GM21528 (cell line): Measurements from ENCODE around the gene CBX5.
"Not testable (repeated sequence)": the region's sequence is repeated elsewhere in the genome, so short reads cannot be mapped to it uniquely, and the experiment has no call there.

Source experiments
- ATAC-seq: cut with Tn5 transposase; IDR thresholded peaks from one replicate; pipeline ENCODE4 v1.9.1; 2021; ENCODE audit warnings: mild to moderate bottlenecking, moderate library complexity; ENCODE audit not compliant: unreplicated experiment, low FRiP score

Gene CBX5

GRCh38 chr12:54229624-54230212 is 50.2 kb downstream of the CBX5 start:
- no peak for ATAC-seq

- ATAC-seq = no peak
Measured at GRCh38 chr12:54228471-54228870, 51.5 kb downstream of the CBX5 start.

- ATAC-seq = not testable (repeated sequence)
Measured at GRCh38 chr12:54227927-54228326, 52.0 kb downstream of the CBX5 start.

GRCh38 chr12:54227376-54227775 is 52.5 kb downstream of the CBX5 start:
- ATAC-seq = no peak

GRCh38 chr12:54225666-54226065 is 54.3 kb downstream of the CBX5 start:
- no peak for ATAC-seq

- no peak for ATAC-seq
Measured at GRCh38 chr12:54222609-54223008, 57.3 kb downstream of the CBX5 start.

- no peak for ATAC-seq
Measured at GRCh38 chr12:54221402-54221984, 58.4 kb downstream of the CBX5 start.

- ATAC-seq = no peak
Measured at GRCh38 chr12:54220567-54220966, 59.4 kb downstream of the CBX5 start.

- ATAC-seq = no peak
Measured at GRCh38 chr12:54220092-54220557, 59.8 kb downstream of the CBX5 start.

GRCh38 chr12:54217774-54218241 is 62.1 kb downstream of the CBX5 start:
- peak; percentile 28 for ATAC-seq

GRCh38 chr12:54216797-54217661 is 62.9 kb downstream of the CBX5 start:
- no peak for ATAC-seq

GRCh38 chr12:54215989-54216796 is 63.7 kb downstream of the CBX5 start:
- no peak for ATAC-seq

GRCh38 chr12:54214553-54215406 is 65.1 kb downstream of the CBX5 start:
- peak; percentile 71 for ATAC-seq

- ATAC-seq = no peak
Measured at GRCh38 chr12:54213079-54213478, 66.8 kb downstream of the CBX5 start.

GRCh38 chr12:54211920-54212319 is 68.0 kb downstream of the CBX5 start:
- ATAC-seq = no peak

GRCh38 chr12:54210400-54210790 is 69.5 kb downstream of the CBX5 start:
- no peak for ATAC-seq

- no peak for ATAC-seq
Measured at GRCh38 chr12:54208591-54208990, 71.3 kb downstream of the CBX5 start.

- peak; percentile 77 for ATAC-seq
Measured at GRCh38 chr12:54207539-54208294, 72.2 kb downstream of the CBX5 start.

GRCh38 chr12:54206791-54207190 is 73.1 kb downstream of the CBX5 start:
- ATAC-seq = no peak
